HG03064 (cell line): Measurements from ENCODE around the gene ZNF385B.
"Not testable (repeated sequence)": the region's sequence is repeated elsewhere in the genome, so short reads cannot be mapped to it uniquely, and the experiment has no call there.

ENCODE experiments used
- ATAC-seq: cut with Tn5 transposase; IDR thresholded peaks from one replicate; pipeline ENCODE4 v1.9.1; 2021; ENCODE audit warnings: low read depth; ENCODE audit not compliant: unreplicated experiment

ZNF385B gene

DNA sequence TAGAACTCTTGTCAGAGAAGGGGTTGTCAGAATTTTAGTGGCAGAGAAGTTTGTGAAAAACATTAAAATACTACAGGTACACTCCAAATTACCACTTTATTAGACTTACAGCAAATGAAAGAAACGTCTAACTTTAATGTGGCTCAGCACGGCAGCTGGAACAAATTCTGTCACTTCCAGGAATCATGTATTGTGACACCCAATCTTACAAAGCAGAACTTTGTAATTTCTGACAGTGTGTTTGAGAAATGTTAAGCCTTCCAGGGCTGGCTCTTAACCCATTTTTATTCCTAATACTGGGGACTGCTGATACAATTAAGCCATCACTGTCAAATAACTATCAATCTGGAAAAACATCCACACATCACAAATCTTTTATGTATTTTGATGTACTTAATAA is 216.4 kb downstream of the ZNF385B start:
- ATAC-seq = no peak

DNA sequence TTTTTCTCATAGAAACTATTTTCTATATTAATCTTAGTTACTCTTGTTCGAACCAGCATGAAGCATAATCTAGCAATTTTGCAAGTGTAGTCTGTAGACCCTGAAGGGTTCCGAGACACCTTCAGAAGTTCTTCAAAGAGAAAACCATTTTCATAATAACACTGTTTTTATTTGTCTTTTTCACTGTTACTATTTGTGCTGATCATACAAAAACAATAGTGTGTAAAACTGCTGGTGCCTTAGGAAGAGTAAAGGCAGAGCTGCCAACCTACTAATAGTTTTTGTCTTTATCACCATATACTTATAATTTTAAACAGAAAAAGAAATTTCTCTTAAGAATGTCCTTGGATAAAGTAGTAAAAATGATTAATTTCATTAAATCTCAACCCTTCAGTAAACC is 218.9 kb downstream of the ZNF385B start:
- ATAC-seq = no peak

DNA sequence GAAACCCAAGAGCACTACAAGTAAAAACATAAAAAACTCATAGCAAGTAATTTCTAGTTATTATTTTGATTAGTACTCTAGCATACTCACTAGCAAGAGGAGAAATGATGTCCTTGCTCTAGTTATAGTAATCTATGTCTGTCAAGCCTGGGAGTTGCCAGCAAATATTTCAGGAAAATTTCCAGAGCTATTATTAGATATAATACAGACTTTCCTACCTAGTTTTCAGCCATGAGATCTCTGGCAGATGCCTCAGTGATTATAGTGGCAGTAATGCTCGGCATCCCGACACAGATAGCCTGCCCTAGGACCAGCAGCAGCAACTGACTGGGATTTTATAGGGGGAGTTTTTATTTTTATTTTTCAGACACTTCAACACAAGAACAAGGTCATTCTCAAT is 224.4 kb downstream of the ZNF385B start:
- no peak for ATAC-seq

DNA sequence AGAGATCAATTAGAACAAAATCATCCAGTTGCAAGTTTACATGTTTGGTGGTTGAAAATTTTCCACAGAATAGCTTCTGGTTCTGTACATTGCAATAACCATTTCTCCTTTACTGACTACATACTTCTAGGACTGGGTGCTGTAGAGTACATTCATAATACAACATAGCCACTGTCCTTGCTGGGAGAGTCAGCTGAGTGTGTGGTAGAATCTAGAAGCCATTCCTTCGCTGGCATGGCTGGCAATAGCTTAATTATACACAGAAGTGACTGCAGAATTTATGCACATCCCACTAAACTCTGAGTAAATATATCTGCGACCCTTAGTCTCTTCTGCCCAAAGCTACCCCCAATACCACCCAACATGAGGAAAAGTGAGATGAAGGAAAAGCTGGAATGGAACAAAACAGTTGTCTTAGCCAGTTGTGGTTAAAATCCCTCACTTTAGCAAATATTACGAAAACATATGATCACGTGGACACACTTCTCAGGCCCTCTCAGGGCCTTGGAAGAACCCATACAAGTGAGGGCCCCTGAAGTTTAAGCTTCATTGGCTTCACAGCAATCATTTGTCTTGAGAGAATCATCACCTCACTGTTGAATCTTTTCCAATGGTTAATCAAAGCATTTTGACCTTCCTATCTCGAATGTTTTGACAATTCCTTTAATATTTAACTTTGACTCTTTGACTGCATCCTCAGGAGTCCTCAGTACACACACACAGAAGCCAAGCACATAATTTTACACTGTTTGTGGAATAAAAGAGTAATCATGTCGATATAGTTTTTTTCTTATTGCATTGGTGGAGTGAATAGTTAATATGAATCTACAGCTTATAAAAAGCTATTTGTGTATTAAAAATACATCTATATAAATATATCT is 225.1 kb downstream of the ZNF385B start:
- no peak for ATAC-seq

DNA sequence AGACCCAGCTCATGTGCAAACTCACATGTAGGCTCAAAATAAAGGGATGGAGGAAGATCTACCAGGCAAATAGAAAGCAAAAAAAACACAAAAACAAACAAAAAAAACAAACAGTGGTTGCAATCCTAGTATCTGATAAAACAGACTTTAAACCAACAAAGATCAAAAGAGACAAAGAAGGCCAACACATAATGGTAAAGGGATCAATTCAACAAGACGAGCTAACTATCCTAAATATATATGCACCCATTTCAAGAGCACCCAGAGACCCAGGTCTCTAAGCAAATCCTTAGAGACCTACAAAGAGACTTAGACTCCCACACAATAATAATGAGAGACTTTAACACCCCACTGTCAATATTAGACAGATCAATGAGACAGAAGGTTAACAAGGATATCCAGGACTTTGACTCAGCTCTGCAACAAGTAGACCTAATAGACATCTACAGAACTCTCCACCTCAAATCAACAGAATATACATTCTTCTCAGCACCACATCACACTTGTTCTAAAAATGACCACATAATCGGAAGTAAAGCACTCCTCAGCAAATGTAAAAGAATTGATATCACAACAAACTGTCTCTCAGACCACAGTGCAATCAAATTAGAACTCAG is 229.5 kb downstream of the ZNF385B start:
- ATAC-seq = not testable (repeated sequence)

DNA sequence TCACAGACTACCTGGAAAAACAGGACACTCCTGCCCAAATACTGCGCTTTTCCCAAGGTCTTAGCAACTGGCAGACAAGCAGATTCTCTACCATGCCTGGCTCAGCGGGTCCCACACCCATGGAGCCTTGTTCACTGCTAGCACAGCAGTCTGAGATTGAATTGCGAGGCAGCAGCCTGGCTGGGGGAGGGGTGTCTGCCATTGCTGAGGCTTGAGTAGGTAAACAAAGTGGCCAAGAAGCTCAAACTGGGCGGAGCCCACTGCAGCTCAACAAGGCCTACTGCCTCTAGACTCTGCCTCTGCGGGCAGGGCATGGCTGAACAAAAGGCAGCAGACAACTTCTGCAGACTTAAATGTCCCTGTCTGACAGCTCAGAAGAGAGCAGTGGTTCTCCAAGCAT is 231.6 kb downstream of the ZNF385B start:
- not testable (repeated sequence) for ATAC-seq

DNA sequence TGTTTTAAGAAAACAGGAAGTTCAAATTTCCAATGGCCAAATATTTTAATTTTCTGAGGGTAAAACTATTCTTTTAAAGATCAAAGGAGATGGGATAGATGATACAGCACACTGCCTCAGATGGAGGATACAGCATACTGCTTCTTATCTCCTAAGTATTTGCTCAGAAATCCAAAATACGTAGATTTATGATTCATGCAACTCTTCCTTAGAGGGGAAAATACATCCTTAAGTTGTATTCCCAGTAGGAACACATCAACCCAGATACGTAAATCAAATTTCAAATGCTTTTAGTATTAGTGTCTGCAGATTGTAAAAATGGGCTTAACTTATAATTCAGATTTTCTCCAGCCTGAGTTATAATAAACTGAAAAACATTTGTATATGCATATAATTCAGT is 235.2 kb downstream of the ZNF385B start:
- ATAC-seq = no peak

DNA sequence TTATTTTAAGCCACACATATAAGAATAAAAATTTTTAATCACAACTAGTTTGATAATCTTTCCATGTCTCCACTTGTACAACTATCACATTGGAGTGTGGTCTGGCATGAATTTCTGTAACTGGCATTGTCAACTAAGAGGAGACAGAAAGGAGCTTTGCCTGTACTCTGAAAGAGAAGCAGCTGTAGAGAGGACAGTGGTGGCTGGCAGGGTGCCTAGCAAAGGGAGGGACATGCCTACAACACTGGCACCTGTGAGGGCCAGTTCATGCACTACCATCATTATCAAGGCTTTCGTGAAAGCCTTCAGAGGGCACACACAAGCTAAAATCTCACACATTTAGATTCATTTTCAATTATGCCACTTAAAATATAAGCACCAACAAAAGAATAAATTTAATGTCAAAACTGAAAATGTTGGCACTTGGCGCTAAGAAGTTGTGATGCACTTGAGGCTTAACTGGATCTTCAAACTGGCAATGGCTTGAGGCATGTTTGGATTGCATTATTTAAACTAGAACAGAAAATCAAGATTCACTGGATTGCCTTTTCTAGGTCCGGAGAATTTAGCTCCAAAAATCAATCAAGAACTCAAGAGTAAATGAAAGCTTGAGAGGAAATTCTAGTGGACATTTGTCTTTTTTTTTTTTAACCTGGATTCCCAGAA is 238.6 kb downstream of the ZNF385B start:
- ATAC-seq = no peak

DNA sequence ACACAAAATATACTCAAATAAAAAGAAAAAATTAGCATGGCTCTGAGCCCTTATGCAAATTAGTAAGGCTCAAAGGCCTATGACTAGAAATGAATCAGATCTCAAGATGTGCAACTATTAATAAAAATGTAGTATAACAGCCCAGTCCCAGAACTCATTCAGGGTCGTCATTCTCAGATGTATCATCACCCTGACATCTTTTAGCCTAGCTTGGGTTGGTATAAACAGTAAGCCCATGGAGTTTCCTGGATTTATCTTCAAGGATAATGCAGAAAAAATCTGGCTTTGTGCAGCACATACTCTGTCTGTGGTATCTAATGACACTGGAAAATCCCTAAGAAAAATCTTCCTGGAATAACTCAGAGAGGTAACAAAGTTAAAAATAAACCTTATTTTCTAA is 239.3 kb downstream of the ZNF385B start:
- no peak for ATAC-seq

DNA sequence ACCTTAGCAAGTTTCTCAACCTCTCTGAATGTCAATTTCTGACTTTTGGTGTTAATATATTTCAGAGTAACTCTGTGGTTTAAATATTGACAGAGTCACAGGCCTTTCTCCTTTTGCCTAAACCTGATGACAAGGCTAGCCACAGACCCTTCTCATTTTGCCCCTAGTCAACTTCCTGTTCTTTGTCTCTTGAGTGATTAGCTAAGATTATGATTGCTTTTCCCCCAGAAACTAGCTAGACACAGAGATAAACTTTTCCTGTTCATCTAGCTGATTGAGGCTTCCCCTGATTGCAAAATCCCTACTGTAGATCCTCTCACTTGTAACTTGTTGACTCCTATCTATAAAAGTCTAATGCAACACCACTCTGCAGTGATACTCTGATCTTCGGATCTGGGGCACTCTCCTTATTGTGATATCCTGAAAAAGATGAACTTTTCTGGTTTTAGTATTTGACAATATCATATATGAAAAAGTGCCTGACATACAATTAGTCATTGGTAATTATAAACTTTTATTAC is 241.4 kb downstream of the ZNF385B start:
- no peak for ATAC-seq

DNA sequence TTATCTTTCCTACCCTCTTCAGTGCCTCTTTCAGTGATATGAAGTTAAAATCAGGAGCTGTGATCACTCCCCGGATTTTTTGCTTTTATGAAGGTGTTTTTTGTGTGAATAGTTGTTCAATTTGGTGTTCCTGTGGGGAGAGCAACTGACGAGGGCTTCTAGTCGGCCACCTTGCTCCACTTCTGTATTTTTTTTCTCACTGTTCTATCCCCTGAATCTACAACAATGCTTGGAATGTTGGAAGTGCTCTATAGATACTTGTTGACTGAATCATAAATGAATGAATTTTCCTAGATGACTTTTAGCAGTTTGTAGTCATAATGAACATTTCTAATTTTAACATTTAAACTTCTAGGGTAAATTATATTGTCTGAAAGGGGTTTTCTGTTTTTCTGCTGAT is 247.3 kb downstream of the ZNF385B start:
- ATAC-seq = no peak

DNA sequence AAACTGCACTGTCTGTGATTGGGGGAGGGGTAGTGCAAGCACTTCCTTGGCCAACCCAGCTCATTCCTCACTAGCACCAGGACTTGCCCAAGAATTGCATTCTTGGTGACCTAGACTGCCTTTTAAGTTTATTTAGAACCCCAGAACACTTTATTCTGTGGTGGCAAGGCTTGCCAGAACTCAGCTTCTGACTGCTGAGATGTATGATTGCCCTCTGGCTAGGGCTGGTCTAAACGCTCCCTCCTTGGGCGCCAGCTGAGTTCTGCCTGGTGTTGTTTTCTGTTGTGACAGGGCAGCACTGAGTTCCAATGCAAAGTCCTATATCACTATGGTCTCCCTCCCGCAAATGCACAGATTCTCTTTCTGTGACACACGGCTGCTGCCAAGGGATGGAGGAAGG is 247.7 kb downstream of the ZNF385B start:
- no peak for ATAC-seq

DNA sequence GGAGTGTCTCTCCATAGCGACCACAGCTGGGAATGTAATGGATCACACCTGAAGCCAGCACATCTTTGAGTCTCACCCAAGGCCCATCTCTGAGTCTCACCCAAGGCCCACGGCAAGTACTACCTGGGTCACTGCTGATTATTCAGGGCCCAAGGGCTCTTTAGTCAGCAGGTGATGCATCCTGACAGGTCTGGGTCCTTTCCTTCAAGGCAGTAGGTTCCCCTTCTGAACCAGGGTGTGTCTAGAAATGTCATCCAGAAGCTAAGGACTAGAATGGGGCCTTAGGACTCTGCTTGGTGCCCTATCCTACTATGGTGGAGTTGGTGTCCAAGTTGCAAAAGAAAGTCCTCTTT is 248.1 kb downstream of the ZNF385B start:
- ATAC-seq = no peak

DNA sequence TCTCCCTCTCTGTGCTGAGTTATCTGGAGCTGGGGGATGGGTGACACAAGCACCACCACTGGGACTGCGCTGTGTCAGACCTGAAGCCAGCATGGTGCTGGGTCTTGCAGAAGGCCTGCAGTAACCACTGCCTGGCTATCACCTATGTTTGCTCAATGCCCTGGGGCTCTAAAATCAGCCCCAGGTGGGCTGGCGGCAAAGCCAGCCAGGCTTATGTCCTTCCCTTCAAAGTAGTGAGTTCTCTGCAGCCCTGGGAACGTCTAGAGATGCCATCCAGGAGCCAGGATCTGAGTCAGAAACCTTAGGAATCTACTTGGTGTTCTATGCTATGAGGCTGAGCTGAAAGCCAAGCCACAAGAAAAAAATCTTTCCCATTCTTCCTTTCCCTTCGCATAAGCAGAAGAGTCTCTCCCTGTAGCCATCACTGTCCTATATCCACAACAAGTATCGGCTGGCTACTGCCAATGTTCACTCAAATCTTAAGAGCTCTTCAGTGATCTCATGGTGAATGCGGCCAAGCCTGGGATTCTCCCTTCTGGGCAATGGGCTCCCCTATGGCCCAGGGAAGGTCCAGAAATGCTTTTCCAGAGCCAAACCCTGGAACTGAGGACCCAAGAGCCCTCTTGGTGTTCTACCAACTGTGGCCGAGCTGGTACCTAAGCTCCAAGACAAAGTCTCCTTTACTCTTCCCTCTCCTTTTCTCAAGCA is 248.7 kb downstream of the ZNF385B start:
- ATAC-seq = no peak

DNA sequence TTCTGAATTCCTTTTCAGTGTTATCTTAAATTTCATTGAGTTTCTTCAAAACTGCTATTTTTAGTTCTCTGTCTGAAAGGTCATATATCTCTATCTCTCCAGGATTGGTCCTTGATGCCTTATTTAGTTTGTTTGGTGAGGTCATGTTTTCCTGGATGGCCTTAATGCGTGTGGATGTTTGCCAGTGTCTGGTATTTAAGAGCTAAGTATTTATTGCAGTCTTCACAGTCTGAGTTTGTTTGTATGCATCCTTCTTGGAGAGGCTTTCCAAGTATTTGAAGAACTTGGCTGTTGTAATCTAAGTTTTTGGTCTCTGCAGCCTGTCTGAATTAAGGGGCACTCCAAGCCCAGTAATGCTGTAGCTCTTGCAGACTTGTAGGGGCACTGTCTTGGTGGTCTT is 249.3 kb downstream of the ZNF385B start:
- ATAC-seq = no peak

DNA sequence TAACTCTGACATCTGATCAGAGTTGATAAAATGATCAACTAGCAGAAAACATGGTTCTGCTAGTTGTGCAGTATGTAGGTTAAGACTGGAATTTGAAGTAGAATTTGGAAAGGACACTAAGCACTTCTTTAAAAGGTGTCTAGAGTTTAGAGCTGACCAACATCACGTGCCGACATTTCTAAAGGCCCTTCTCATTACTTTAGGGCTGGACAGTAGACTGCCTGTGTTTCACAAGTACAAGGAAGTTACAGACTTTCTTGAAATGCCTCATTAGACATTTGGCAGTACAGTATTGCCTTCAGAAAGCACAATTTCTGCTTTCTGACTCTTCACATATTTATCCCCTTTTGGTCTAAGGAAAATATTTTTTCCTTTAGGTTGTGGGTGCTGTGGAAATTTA is 255.3 kb downstream of the ZNF385B start:
- no peak for ATAC-seq

DNA sequence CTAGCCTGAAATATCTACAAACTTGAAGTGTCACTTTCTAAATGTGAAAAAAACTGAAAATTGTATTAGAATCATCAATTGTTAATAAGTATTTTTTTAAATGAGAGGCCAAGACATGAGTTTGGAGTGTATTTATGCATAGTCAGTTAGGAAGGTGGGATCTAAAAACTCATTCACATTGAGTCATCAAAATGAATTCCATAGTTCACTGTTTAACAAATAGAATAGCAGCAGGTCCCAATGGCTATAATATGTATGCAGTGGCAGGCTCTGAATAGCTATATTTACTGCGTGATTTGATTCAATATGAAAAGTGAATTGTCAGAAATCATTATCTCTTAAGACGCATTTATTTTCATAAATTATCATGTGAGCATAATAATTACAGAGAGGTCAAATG is 256.1 kb downstream of the ZNF385B start:
- no peak for ATAC-seq

DNA sequence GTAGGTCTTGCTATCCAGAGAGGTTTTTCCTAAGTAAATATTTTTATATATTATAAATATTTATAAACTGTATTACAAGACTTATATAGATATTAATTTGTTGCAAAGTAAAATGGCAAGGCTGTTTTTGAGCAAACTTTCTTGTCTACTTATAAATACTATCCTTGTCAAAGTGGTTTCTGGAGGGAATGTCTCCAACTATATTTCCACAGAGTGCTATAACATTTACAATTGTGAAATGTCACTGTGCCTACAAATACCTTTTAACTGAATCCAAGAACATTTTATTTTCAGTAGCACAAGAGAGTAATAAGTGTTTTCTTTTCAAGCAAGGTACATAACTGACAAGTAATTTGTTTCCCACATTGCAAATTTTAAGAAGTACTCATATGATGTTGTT is 256.8 kb downstream of the ZNF385B start:
- ATAC-seq = no peak

DNA sequence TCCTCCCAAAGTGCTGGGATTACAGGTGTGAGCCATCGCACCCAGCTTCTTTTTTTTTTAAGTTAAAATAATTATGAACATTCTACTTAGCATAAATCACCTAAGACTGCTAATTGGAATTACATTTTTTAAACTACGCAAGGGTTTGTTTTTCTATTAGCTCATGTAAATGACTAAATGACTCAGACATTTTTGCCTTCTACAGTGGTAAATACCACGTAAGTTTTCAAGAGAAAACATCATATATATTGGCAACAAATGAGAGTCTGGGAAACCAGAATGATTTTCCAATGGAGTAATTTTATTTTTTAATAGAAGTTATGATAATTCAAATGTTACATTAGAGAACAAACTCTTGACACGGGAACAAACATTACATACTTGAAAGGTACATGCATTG is 259.0 kb downstream of the ZNF385B start:
- no peak for ATAC-seq

DNA sequence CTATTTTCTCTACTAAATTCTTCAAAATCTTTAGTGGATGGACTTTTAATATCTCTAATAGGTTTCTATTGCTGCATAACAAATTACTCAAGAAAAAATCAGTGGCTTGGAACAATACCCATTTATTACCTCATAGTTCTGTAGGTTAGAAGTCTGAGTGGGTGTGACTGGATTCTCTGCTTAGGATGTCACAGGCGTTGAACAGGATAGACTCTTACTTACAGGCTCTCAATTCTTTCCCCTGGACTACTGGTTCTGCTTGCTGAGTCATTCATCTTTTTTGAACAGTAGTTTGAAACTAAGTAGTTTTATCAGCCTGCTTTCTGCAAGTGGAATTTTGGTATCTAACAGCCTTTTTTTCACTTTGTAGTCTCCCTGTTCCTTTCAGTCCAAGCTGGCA is 265.4 kb downstream of the ZNF385B start:
- no peak for ATAC-seq

DNA sequence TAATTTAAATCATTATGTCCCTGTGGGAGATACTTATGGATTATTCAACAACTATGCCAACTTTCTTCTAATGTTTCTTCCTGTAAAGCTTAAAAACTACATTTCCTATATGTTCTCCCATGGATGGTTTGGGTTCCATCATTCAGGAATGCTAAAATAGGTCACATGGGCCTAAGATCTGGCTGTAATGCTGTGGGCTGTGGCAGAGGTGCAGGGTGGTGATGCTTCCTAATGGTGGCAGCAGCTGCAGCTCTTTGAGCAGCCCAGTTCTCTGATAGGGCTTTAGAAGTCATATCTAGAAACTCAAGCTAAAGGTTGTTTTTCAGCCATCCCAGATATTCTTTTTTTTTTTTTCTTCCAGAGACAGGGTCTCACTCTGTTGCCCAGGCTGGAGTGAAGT is 266.1 kb downstream of the ZNF385B start:
- ATAC-seq = no peak
